Endometrial microvascular endothelial cells (primary cell): ENCODE data around the gene PEAR1. TPM values are rescaled to one million over a fixed set of nuclear protein-coding genes. Genes with fewer than 3 reads are reported as not detected.

Experiments used
- in situ Hi-C: cut with HindIII; loops from 2 replicates; pipeline ENCODE4 v1.10.0; 2017; ENCODE audit warnings: low sequenced_read_pairs, low pct_unique_long_range_greater_than_20kb; ENCODE audit errors: inconsistent ontology term
- total RNA-seq: library from RNA; depleted of rRNA; stranded (reverse); fragments of >200 nt; gene quantifications from one replicate; pipeline ENCODE4 v1.2.3, GENCODE V29; 2015; ENCODE audit errors: inconsistent ontology term

The PEAR1 gene
- total RNA-seq, 1 donor from 2014 or later, result 50.3 TPM

GRCh38 chr1:156877433-156878170 lies 15.9 kb upstream of the PEAR1 start:
- in situ Hi-C loops, result no loop called here

- in situ Hi-C loops, result no loop called here
Measured at GRCh38 chr1:156879876-156880275, 13.6 kb upstream of the PEAR1 start.

- in situ Hi-C loops, result no loop called here
Measured at GRCh38 chr1:156880473-156880872, 13.0 kb upstream of the PEAR1 start.

- in situ Hi-C loops, result no loop called here
Measured at GRCh38 chr1:156881101-156881500, 12.4 kb upstream of the PEAR1 start.

- in situ Hi-C loops, result no loop called here
Measured at GRCh38 chr1:156881663-156882062, 11.9 kb upstream of the PEAR1 start.

- in situ Hi-C loops, result no loop called here
Measured at GRCh38 chr1:156882543-156882942, 11.0 kb upstream of the PEAR1 start.

- in situ Hi-C loops, result no loop called here
Measured at GRCh38 chr1:156883919-156884318, 9.6 kb upstream of the PEAR1 start.

GRCh38 chr1:156884560-156885184 lies 8.8 kb upstream of the PEAR1 start:
- in situ Hi-C loops, result no loop called here

GRCh38 chr1:156885314-156885713 lies 8.2 kb upstream of the PEAR1 start:
- in situ Hi-C loops, result no loop called here

- in situ Hi-C loops, result no loop called here
Measured at GRCh38 chr1:156885880-156886355, 7.6 kb upstream of the PEAR1 start.

GRCh38 chr1:156886583-156887281 lies 6.8 kb upstream of the PEAR1 start:
- in situ Hi-C loops, result no loop called here

- in situ Hi-C loops, result no loop called here
Measured at GRCh38 chr1:156887317-156887716, 6.2 kb upstream of the PEAR1 start.

GRCh38 chr1:156887734-156888133 lies 5.8 kb upstream of the PEAR1 start:
- in situ Hi-C loops, result no loop called here

- in situ Hi-C loops, result no loop called here
Measured at GRCh38 chr1:156889802-156890580, 3.5 kb upstream of the PEAR1 start.

GRCh38 chr1:156892190-156893047 lies 1.1 kb upstream of the PEAR1 start:
- in situ Hi-C loops, result no loop called here

- in situ Hi-C loops, result no loop called here
Measured at GRCh38 chr1:156894001-156894400, 483 bp downstream of the PEAR1 start.

- in situ Hi-C loops, result no loop called here
Measured at GRCh38 chr1:156894711-156895454, 1.4 kb downstream of the PEAR1 start.

GRCh38 chr1:156895455-156895812 lies 1.9 kb downstream of the PEAR1 start:
- in situ Hi-C loops, result no loop called here
